NCI-H1694 treated with DMSO at 0.1 percent for 48 hours (cell line): Measurements from ENCODE around the gene USP6.
"Not testable (repeated sequence)": the region's sequence is repeated elsewhere in the genome, so short reads cannot be mapped to it uniquely, and the experiment has no call there.

Experiments
- DNase-seq: peaks from one replicate; lab custom pipeline; 2025; lab: John Stamatoyannopoulos, UW

The USP6 gene

GRCh38 chr17:5135726-5136579, 20.1 kb downstream of the USP6 start:
- no peak for DNase-seq

- DNase-seq = not testable (repeated sequence)
These were observed 21.0 kb downstream of the USP6 start for GRCh38 chr17:5136580-5137412.

GRCh38 chr17:5137511-5138197, 21.8 kb downstream of the USP6 start:
- DNase-seq = not testable (repeated sequence)

DNA sequence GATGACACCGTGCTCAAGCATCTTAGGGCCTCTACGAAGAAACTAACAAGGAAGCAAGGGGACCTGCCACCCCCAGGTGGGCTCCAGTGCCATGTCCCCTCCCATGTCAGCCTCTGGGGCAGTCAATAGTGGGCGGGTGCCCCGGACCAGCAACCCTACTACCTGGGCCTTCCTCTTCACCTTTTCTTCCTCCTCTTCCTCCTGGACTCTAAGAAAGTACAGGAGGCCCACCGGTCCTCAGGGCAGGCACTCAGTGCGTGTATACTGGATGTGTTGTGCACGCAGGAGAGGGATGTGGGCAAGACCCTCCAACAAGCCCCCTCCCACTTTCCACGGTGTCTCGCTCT, 22.3 kb downstream of the USP6 start:
- not testable (repeated sequence) for DNase-seq

DNA sequence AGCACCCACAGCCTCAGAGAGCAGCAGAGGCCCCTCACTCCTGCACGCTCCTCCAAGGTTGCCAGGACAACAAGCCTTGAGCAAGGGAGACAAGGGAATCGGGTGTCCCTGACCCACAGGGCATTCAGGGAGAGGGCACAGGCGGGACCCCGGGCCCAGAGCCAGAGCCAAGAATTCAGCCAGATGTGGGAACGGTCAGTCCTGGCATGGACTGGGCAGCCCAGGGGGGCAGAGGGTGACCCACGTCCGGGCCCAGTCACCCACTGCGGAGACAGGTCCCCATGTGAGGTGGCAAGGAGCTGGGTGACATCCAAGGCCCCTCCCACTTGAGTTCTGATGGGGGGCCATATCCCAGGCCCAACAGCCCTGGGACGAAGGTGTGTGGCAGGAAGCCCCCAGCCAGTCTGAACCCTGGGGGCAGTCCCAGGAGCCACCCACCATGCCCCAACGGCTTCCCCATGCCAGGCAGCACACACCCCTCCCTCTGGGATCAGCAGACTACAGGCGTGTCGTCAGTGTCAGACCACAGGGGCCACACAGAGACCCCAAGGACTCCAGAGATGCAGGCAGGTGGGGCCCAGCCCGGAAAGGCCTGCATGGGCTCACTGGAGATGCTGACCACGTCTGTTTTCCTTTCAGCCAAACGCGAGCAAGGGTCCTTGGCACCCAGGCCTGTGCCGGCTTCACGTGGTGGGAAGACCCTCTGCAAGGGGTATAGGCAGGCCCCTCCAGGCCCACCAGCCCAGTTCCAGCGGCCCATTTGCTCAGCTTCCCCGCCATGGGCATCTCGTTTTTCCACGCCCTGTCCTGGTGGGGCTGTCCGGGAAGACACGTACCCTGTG, 23.0 kb downstream of the USP6 start:
- DNase-seq = no peak

DNA sequence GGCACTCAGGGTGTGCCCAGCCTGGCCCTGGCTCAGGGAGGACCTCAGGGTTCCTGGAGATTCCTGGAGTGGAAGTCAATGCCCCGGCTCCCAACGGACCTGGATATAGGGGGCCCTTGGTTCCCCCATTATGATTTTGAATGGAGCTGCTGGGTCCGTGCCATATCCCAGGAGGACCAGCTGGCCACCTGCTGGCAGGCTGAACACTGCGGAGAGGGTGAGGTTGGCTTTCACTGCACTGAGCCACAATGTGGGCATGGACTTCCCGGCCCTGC, 23.6 kb downstream of the USP6 start:
- no peak for DNase-seq

- DNase-seq = not testable (repeated sequence)
These were observed 27.0 kb downstream of the USP6 start for GRCh38 chr17:5142877-5143276.

DNA sequence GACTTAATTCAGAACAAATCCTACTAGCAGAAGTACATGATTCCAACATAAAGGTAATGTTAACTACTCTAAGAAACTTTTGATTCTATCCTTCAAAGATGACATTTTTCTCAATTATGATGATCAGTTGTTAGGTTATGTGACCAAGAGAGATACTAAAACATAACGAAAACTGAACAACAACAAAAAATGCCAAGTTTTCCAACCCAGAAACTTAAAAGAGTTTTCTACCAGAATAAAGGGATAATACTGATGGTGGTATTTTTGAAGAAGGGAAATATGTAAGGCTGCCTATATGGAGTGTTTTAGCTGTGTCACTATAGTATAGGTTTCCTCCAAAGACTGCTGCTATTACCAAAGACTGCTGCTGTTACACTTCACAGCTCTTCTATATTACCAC, 30.3 kb downstream of the USP6 start:
- DNase-seq = not testable (repeated sequence)

DNA sequence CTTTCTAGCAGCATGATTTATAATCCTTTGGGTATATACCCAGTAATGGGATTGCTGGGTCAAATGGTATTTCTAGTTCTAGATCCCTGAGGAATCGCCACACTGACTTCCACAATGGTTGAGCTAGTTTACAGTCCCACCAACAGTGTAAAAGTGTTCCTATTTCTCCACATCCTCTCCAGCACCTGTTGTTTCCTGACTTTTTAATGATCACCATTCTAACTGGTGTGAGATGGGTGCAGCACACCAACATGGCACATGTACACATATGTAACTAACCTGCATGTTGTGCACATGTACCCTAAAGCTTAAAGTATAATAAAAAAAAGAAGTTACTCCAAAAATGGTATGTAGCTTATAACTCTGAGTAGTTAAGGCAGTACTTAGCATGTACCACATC, 44.9 kb downstream of the USP6 start:
- not testable (repeated sequence) for DNase-seq

DNA sequence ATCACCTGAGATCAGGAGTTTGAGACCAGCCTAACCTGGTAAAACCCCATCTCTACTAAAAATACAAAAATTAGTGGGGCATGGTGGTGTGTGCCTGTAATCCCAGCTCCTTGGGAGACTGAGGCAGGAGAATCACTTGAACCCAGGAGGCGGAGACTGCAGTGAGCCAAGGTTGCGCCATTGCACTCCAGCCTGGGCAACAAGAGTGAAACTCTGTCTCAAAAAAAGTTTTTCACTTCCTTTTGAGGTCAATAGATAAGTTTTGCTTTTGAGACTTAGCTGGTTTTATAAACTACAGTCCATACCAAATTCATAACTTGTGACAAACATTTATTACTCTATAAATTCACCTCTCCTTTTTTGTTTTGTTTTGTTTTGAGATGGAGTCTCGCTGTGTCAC, 46.0 kb downstream of the USP6 start:
- not testable (repeated sequence) for DNase-seq

DNA sequence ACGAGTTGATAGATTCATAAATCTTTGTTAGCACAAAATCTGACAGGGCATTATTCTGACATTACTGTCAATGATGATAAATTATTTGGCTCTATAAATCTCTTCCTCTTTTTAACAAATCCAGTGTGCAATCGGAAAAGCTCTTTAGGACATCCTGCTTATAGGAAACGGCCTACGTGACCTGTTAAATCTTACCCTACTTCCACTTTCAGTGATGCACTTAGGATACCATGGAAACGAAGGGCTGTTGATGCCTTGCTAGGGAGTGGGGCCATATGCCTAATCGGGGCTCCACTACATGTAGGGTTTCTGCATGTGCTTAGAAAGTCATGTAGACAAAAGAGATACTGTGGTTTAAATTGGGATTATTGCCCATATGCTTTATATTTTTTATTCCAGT, 48.6 kb downstream of the USP6 start:
- DNase-seq = no peak

GRCh38 chr17:5165791-5166564, 50.1 kb downstream of the USP6 start:
- not testable (repeated sequence) for DNase-seq

DNA sequence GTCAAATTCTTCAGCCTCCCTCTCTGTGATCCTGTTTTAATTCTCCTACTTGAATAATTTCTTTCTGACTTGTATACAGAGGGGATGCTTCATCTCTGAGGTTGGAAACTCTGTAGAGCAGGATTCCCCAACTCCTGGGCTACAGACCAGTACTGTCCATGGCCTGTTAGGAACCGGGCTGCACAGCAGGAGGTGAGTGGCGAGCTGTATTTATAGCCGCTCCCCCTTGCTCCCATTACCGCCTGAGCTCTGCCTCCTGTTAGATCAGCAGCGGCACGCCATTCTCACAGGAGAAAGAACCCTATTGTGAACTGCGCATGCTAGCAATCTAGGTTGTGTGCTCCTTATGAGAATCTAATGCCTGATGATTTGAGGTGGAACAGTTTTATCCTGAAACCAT, 59.2 kb downstream of the USP6 start:
- not testable (repeated sequence) for DNase-seq

DNA sequence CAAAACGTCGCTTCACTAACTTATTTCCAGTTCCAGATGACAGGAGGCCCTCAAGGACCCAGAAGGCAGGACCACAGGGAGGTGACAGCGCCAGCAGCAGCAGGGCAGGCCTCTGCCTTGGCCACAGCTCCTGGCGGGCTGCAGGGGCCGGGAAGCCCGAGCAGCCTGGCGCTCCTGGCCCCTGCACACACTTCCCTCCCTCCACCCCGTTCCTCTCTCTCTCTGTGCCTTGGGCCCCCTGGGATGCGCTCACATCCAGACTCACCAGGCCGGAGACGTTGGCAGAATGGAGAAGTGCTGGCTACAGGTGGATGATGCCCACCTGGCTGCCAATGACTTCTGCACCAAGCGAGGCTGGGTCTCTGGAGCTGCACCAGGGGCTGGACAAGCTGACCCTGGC, 63.2 kb downstream of the USP6 start:
- DNase-seq = no peak

DNA sequence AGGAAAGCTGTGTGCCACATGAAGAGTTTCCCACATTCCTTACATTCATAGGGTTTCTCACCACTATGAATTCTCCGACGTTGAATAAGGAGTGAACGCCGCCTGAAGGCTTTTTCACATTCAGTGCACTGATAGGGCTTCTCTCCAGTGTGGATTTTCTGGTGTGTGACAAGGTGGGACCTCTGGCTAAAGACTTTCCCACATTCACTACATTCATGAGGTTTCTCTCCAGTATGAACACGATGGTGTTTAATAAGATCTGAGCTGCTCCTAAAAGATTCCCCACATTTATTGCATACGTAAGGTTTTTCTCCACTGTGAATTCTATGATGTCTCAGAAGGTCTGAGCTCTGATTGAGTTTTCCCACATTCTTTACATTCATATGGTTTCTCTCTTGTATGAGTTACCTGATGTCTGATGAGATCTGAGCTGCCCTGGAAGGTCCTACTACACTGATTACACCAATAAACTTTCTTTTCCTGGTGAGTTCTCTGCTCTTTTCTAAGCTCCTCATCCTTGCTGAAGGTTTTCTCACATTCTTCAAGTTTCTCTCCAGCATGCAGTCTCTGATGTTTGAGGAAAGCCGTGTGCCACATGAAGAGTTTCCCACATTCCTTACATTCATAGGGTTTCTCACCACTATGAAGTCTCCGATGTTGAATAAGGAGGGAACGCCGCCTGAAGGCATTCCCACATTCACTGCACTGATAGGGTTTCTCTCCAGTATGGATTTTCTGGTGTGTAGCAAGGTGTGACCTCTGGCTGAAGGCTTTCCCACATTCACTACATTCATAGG, 65.9 kb downstream of the USP6 start:
- no peak for DNase-seq

DNA sequence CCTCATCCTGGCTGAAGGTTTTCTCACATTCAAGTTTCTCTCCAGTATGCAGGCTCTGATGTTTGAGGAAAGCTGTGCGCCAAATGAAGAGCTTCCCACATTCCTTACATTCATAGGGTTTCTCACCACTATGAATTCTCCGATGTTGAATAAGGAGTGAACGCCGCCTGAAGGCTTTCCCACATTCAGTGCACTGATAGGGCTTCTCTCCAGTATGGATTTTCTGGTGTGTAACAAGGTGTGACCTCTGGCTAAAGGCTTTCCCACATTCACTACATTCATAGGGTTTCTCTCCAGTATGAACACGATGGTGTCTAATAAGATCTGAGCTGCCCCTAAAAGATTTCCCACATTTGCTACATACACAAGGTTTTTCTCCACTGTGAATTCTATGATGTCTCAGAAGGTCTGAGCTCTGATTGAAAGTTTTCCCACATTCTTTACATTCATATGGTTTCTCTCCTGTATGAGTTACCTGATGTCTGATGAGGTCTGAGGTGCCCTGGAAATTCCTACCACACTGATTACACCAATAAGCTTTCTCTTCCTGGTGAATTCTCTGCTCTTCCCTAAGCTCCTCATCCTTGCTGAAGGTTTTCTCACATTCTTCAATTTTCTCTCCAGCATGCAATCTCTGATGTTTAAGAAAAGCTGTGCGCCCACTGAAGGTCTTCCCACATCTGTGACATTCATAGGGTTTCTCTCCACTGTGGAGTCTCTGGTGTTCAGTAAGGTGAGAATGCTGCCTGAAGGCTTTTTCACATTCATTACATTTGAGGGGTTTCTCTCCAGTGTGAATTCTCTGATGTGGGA, 67.0 kb downstream of the USP6 start:
- DNase-seq = no peak

- DNase-seq = no peak
These were observed 67.6 kb downstream of the USP6 start for GRCh38 chr17:5183410-5183793.

DNA sequence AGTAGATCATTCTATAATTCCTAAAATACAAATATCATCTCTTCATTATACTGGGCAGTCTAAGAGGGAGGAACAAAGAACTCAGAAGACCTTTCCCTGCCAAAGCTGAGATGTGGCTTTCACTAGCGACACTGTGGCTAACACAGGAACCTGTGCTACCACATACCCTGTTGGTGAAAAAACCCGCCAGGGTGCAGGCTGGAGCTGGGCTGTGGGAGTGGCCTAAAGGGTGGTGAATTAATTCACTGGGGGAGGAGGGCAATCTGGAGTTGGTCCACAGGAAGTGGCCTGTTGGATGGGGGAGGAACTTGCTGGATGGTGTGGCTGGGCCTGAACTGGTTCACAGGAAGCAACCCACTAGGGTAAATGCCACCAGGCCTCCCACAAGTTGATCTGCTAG, 68.5 kb downstream of the USP6 start:
- no peak for DNase-seq
